HG03139 (cell line): Measurements from ENCODE around the gene TBX20.

Experiments used
- ATAC-seq: cut with Tn5 transposase; IDR thresholded peaks from one replicate; pipeline ENCODE4 v1.9.1; 2021; ENCODE audit not compliant: unreplicated experiment

TBX20 gene, protein sequence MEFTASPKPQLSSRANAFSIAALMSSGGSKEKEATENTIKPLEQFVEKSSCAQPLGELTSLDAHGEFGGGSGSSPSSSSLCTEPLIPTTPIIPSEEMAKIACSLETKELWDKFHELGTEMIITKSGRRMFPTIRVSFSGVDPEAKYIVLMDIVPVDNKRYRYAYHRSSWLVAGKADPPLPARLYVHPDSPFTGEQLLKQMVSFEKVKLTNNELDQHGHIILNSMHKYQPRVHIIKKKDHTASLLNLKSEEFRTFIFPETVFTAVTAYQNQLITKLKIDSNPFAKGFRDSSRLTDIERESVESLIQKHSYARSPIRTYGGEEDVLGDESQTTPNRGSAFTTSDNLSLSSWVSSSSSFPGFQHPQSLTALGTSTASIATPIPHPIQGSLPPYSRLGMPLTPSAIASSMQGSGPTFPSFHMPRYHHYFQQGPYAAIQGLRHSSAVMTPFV

GRCh38 chr7:35253710-35254495 lies at the start of gene TBX20:
Gene TBX20, minus strand, starts transcription at chr7:35254100. Its CDS starts 480 bp downstream, at chr7:35253620.
- ATAC-seq = no peak

DNA sequence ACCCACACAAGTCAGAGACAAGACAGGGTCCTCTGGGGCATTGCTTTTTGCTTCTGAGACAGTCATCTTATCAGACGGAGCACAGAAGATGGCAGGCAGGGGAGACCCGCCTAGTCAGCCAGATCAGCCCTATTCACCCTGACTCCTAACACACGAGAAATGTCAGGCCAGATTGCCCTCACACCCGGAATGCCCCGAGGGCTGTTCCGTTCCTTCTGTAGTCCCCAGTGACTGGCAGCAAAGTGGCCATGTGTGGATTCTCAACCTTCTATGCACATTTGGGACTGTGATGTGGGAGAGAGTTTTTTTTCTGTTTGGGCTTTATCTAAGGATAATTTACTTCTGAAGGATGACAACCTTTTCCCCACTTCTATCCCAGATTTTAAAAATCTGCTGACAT lies 35.5 kb upstream of the TBX20 start:
- ATAC-seq = no peak

DNA sequence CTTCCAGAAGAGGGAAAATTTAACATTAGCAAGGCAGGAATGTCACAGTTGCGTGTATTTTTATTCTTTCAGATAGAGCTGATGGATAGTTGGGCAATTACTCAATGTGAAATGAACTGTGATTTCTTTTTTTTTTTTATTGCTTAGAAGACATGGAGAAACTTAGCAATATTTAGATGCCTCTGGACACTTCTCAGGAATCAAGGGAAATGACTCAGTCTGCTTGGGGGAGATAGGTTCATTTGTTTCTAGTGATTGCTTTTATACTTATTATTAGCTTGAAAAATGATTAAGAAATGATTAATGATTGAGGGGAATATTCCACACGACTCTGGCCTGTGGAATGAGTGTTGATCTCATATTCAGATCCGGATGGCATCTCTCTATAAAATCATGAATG lies 33.1 kb upstream of the TBX20 start:
- ATAC-seq = no peak

DNA sequence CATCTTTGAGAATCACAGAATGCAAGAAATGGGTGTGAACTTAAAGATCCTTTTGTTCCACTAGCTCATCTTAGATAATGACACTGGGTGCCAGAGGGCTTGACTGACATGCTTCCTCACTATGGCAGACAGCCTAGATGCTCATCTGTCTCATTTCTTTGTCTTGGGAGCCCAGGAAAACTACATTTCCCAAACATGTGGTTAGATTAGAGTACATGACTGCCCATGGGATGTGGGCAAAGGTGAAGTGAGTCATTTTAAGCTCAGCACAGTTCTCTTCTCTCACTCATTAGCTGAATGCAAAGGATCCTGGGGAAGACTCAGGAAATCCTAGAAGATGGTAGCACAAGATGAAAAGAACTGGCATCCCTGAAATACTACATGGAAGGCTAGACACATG lies 32.5 kb upstream of the TBX20 start:
- ATAC-seq = no peak

GRCh38 chr7:35285799-35286198 lies 31.9 kb upstream of the TBX20 start:
- ATAC-seq = no peak

GRCh38 chr7:35280902-35281301 lies 27.0 kb upstream of the TBX20 start:
- ATAC-seq = no peak

GRCh38 chr7:35277359-35277758 lies 23.5 kb upstream of the TBX20 start:
- ATAC-seq = no peak

- no peak for ATAC-seq
These were observed 18.3 kb upstream of the TBX20 start for GRCh38 chr7:35272246-35272645.

DNA sequence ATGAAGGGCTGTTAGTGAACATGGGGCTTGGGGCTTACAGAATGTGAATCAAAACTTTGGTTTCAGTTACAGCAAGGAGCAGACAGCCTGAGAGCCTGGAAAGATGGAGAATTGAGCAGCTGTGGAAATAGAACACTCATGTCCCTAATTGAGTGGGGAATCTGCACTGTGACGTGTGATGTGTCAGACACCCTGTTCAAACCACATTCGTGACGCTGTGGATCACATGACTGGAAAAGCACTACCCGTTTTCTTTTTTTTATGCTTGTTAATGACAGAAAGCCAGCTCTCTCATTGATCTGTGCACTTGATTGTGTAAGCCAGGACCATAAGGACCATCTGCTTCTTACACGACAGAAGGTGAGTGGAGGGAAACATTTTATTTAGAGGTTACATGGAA lies 15.1 kb upstream of the TBX20 start:
- ATAC-seq = no peak

GRCh38 chr7:35267411-35267810 lies 13.5 kb upstream of the TBX20 start:
- ATAC-seq = no peak

GRCh38 chr7:35263396-35263795 lies 9.5 kb upstream of the TBX20 start:
- no peak for ATAC-seq

- ATAC-seq = no peak
These were observed 7.8 kb upstream of the TBX20 start for GRCh38 chr7:35261476-35262285.

- ATAC-seq = no peak
These were observed 7.1 kb upstream of the TBX20 start for GRCh38 chr7:35261041-35261440.

DNA sequence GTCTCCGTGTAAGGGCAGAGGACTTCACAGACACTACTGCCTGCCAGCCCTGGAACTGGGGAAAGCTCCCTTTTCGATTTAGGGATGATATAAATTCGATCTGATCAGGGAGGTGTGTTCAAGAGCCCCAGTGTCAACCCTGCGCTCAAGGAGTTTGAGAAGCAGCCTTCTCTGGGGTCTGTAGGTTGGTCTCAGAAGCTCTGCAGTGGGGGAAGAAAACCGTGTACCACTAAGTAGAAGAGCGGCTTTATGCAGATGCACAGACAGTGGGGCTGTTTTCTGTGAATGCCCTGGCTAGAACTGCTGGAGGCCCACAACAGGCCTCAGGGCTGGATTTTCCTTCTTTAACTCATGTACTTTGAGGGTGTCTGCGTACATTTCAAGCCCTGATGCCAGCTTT lies 6.3 kb upstream of the TBX20 start:
- no peak for ATAC-seq

- no peak for ATAC-seq
These were observed 5.6 kb upstream of the TBX20 start for GRCh38 chr7:35259523-35259908.

DNA sequence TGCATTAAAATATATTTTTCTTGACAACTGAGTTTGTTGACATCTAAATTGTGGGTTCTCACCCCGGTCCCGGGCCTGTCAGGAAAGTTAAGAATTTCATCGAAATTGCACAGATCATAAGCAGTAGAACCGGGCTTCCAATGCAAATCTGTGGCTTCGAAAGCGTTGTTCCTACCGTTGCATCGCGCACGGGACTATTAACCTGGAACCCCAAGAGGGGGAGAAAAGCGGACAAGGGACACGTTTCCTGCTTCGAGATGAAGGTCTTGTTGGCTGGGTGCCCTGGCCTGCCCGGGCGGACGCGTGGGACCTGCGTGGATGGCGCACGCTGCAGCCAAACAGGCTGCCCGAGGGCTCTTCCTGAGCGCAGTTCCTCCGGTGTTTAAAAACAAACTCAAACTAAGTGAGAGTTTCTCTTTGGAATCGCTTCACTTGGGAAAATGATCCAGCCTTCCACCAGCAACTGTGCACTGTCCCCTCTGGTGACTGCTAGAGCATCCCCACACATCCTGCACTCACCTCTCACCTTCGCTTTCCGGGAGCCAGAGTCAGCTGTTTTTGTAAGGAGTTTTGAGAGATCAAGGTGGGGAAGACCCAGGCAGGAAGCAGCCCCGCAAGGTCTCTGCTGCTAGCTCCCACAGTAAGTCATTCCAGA lies 5.1 kb upstream of the TBX20 start:
- ATAC-seq = no peak

DNA sequence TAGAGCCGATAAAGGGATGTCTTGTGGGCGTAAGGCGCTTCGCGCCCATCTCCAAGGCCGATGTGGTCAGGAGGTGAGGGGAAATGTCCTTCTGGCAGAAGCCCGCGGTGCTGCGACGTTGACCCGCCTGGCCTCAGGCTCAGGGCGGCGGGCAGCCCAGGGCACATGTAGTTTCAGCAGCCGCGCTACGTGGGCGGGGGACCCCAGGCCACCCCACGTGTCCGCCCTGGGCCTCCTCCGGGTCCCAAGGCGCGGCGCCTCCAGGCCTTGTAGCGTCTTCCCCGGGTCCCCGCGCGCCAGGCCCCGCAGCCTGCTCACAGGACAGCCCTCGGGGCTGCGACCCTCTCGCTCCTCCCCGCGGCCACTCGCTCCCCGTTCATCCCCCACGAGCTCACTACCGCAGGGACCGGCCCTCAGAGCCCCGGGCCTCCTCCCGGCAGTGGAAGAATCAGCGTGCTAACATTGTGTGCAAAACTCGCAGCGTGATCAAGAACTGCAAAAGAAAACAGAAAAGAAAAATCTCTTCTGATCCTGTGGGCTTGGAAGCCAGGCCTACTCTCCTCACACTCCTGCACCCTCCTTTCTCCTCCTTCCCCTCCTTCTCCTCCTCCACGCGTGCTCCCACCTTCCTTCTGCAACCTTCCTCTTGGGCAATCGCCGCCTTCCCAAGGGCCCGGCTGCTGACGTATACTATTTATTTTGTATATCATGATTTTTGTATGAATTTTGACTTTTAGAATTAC lies 4.4 kb upstream of the TBX20 start:
- no peak for ATAC-seq

DNA sequence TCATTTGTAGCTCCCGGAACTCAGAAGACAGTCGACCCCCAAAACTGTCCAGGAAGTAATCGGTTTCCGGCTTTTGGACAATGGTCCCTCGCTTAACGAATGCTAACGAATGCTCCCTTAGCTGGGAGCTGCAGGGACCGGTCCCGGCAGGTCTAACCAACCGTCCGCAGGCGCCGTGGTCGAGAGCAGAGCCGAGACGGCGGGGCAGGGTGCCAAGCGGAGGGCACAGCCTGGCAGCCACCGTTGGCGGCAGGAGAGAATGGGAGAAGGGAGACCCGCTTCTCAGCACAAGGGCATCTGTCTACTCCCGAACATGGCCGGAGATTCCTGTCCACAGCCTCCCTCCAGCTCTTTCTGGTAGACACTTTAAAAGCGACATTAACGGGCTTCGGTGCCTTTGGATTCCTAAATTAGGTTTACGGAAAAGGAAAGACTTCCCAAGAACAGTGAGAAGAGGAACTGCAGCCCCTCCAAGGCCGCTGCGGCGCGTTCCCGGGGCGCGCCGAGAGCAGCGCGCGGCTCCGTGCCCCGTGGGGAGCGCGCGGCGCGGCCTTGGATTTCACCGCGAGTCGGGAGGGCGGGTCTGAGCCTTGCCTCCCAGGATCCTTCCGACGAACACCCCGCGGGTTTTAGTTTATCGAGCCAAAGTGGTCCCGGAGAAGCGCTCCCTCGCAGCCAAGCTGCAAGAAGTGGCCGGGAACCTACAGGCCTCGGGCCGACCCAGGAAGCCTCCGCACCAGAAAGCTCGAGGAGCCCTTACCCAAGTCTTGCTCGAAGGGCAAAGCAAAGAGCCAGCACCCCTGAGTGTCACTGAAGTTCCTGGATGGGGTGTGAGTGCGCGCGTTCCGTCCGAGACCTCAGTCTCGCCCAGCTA lies 3.6 kb upstream of the TBX20 start:
- ATAC-seq = no peak
